GM18507 (cell line): ENCODE results near the gene GPANK1.
A peak's percentile ranks its signal among the peaks of the same experiment; 100 is the strongest.

Experiments
- DNase-seq: peaks from one replicate; pipeline ENCODE4 v3.0.0; 2011; ENCODE audit warnings: low read depth; ENCODE audit not compliant: insufficient read length; ENCODE audit errors: extremely low spot score
- FAIRE-seq: peaks from 2 replicates; lab custom pipeline; 2011; peaks lifted over from hg19 to GRCh38; lab: Jason Lieb, UNC

The GPANK1 gene

DNA sequence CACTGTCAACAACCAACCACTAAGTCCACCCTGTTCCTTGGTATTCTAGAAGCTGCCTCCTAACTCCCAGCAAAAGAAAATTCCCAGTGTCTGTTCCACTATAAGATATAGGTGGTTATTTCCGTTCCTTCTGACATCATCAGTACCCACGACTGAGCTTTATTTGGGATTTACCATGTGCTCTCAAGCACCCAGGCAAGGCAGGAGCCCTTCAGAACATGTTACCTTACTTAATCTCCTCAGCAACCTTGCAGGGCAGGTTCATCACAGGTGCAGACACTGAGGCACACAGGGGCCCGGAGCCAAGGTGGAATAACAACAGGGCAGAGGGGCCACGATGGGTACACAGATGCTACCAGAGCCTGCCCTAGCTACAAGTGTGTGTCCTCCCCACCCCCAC lies 27.6 kb upstream of the GPANK1 start:
- FAIRE-seq (no peak), DNase-seq (no peak)

DNA sequence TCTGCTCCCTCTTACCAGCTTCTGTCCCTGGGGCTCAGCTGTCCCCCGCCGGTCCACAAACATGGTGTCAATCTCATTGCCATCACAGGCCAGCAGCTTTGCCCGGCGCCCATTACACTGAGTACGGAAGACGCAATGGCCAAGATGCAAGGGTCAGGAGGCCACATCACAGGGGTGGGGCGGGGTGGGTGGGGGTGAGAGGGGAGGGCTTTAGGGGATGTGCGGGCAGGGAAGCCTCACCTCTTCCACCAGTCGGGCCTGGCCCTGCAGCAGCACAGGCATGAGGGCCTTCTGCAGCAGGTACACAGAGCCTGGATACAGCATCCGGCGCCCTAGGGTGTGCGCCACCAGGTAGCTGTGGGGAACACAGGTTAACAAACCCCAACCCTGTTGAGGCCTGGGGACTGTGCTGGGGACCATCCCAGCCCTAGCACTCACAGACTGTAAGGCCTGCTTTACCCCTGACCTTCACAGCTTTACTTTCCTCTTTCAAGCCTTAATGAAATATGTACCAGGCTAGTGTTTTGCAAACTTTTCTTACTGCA lies 26.8 kb upstream of the GPANK1 start:
- DNase-seq (no peak), FAIRE-seq (no peak)

DNA sequence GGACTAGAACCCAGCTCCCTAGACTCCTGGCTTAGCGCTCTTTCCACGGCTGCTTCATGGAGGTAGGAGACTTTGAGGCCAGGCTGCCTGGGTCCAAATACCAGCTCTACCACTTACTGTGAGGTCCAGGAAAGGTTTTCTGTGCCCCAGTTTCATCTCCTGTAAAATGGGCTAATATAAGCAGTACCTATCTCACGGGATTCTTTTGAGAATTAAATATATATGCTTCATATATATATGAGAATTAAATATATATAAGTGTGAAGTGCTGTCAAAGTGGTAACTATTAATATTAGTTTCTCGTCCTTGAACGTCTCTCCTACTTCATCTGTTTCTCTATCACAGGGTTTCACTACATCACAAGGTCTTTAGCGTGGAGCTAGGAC lies 26.3 kb upstream of the GPANK1 start:
- FAIRE-seq = no peak
- no peak for DNase-seq

DNA sequence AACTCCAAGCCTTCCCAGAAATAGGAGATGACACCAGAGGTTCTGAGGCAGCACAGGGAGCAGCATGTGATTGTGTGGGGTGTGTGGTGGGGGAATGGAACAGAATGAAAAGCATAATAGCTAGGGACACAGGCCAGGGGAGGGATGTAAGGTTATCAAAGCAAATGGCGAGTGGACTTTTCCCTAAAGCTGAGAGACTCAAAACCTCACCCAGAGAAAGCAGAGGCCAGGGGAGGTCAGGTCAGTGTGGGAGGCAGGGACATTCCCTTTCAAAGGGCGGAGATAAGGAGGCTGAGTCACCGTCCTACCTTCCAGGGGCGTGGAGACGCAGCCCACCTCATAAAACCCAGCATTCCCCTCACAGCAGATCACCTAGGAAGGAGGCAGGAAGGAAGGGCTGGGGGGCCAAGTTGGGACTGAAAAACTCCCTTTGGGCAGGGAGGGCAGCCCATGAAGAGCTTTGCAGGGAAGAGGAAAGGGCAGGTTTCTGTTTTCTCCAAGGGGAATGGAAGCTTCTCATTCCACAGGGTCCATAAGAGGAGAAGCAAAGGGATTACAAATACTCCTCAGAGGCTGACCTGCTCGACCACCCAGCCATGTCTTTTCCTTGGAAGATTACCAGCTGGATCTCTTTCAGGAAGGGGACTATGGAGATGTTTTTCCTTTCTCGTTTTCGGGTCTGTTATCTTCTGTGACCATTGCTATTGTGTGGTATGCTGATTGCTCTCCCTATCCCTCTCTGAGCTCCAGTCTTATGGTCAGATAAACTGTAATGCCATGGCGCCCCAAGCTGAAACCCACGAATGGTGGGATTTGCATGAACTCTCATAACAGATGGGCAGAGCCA lies 25.7 kb upstream of the GPANK1 start:
- FAIRE-seq (no peak), DNase-seq (no peak)

DNA sequence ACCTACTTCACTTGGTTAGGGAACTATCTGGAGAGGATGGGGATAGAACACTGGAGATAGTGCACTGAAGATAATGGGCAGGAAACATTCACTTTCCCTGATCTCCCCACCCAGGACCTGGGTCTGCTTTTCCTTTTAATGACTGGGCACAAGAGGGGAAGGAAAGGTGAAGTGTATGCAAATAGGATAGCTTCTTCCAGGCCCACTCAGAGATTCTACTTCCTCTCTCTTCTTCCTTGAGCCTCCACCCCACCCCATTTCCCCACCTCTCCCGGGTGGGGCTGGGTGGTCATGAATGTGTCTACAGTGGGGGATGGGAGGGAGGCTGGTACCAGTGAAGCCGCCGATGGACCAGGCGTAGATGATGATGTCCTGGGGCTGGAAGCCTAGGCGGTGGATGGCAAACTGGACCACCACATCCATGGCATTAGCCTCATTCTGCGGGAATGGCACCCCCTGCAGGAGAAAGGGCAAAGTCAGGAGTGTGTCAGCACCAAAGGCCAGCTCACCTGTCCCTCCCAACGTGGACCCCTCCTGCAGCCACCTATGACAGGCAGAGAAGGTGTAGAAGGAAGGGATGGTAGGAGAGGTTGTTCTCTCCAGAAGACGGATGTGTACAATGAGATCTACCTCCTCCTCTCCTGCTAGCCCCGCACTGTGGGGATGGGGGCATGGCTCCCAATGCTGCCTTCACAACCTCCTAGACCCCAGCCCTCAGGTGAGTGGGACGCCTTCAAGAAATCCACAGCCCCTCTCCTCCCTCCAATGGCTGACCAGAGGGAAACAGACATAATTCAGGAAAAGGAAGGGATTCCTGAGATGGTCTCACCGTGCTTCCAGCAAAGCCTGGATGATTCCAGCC lies 24.7 kb upstream of the GPANK1 start:
- DNase-seq = no peak
- FAIRE-seq = no peak

DNA sequence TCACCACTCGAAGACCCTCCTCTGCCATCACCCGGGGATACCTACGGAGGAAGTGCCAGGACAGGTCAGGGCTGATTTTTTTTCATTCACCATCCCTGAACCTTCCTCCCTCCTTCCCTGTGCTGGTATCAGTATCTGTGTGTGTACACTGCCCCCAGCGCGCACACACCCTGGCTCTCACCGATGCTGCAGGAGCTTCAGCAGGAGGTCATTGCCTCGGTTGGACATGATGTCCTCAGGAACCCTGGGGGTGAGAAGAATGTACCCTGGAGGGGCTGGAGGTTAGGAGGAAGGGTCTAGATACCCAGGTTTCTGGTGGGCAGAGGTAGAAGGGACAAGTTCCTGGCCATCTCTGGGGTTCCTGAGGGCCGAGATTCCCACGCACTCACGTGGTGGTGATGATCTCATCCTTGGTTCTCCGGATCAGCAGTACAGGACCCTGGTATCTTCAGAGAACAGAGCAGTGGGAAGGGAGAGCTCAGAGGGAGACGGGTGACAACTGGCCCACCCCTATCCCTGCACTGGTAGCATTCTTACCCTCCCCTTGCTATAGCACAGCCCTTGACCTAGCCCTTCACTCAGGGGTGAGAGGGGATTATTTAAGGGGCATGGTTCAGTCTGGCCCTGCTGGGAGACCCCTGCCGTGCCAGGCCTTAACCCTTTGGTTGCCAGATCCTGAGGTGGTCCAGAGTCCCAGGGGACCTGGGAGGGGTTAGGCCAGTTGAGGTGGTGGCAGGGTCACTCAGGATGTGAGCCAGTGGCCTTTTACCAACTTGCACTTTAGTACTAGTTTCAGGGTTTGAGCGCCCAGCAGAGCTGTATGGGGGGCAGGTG lies 23.3 kb upstream of the GPANK1 start:
- FAIRE-seq = no peak

DNA sequence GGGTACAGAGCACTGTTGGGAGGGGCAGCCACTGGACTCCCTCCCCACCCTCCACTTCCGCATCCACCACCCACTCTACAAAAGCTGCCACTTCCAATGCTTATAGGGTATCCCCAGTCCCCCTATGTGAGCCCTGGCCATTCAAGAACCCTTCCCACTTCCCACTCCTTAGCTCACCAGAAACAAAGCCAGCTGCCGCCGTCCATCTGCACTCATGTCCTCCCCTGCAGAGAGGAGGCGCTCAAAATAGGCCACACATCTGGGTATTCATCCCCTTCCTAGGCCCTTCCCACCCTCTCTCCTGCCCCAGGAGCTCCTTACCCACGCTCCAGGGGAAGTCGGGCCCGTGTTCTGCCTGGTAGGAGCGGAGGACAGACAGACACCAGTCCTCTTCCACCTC lies 22.5 kb upstream of the GPANK1 start:
- FAIRE-seq = no peak
- DNase-seq = no peak

More for the DNA sequence above, 23.3 kb upstream of the GPANK1 start:
- no peak for DNase-seq

DNA sequence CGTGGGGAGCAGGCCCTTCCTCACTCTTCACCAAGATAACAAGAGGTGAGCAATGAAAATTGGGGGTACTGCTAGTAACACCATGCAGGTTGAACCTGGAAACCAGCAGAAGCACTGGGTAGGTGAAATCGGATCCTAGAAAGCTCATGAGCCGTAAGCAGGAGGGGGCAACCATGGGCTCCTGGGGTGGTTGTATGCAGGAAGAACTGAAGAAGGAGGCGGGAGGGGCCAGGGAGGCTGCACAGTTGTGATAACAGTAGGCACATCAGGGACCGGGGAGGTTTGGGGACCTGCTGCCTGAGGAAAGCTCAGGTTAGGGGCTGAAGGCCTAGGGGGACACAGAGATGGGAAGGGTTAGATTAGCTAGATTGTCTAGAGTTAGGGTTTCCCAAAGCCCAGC lies 21.7 kb upstream of the GPANK1 start:
- DNase-seq (no peak), FAIRE-seq (no peak)

DNA sequence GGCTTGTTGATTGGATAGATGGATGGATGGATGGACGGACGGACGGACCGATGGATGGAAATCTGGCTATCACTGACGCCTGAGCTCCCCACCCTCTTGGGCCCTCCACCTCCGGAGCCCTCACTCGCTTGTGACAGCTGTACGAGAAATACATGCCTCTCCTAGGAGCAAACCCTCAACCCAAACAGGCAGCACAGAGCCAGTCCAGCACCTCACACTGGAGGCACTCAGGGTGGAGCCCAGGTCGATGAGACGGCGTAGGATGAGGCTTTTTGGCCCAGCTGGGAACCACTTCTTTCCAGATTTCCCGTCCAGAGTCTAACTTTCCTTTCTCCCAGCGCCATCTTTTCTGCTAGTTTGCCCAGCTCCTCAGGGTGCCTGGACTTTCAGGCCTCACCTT lies 18.8 kb upstream of the GPANK1 start:
- DNase-seq (no peak), FAIRE-seq (no peak)

DNA sequence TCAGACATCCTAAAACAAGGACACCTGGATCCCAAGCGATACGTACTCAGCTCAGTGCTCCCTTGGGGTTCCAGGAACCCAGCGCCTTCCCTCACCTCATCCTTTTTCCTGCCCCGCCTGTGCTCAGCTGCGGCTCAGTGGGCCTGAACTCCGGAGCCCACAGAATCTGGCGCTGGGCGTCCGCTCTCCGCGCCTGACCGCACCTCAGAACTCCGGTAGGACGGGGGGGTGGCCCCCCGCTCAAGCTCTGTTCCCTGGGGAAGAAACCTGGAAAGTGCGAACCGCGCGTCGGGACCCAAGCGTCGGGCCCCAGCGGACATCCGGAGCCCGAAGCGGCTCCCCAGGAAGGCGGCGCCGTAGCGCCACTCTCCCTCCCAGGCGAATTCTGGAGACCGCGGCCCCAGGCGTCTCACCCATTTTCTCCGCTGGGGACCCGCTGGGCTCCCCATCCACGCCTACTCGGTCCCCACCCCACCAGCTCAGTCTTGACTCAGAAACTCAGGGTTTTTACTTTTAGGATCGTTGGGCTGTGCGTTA lies 16.4 kb upstream of the GPANK1 start:
- no peak for DNase-seq
- FAIRE-seq = peak; percentile 50

DNA sequence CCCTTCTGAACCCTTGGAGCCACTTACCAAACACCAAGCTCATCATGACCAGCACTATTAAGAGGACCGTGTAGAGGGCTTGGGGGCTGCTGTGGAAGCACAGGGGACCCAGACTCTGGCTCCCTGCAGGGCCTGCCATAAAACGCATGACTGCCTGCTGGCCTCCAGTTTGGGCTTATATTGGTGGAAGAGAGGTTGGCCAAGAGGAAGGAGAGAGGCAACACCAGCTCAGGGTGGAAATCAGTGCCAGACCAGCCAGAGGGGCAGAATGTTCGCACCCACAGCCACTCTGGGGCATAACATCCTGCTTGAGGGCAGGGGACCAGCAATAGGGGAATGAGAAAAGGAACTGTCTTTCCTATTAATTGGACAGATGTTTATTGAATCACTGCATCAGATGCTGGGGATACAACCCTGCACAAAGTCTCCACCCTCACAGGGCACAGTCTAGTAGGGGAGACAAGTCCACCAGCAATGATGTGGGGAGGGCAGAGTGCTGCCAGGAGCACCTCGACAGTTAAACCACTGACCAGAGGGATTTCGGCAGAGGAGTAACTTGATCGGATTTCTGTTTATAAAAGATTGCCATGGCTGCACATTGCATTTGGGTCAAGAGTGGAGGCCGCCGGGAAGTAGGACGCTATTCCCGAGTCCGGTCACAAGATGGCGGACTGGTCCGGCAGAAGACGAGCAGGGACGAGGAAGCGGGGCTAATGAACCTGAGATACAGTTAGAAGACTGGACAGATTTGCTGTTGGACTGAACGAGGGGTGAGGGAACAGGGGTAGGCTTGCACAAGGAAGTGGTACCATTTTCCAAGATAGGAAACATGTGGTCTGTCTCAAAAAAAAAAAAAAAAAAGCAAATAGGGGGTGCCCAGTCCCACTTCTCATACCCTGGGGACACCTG lies 15.7 kb upstream of the GPANK1 start, which contains the start of gene LY6G5C:
Gene LY6G5C (minus strand): TSS at position 842 of the 909 bp plus-strand sequence. CDS start 694 bp downstream, at position 148.
- DNase-seq = peak; percentile 60
- peak; percentile 87 for FAIRE-seq

DNA sequence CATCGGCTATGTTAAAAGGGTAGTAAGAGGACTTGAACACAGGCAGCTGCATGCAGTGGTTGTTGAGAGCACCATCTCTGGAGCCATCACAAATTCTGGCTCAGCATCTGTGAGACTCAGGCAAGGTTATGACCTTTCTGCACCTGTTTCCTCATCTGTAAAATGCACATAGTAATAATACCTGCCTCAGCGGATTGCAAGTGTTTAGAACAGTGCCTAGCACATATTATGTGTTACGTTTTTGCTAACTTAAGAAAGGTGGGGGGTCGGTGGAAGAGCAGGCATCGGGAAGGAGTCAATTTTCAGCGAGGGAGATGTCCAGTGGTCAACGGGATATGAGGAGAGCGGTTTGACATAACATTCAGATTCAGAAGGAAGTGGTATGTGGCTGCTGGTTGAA lies 13.2 kb upstream of the GPANK1 start:
- FAIRE-seq = no peak
- no peak for DNase-seq

DNA sequence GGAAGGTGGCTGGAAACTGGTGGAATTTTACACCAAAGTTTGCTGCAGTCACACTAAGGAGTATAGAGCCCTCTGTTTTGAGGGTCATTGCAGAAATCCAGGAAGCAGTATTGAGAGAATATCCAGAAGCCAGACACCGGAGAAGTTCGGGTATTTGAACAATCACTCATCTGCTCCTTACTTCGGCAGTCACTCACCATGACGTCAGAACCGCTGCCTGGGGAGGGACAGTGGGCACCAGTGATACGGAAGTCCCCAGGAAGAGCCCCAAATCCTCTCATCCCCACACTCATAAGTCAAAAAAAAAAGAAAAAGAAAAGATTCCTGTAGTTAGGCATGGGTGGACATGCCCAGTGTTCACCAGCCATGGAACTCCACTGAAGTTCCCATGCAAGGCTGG lies 12.1 kb upstream of the GPANK1 start:
- FAIRE-seq (no peak), DNase-seq (no peak)

DNA sequence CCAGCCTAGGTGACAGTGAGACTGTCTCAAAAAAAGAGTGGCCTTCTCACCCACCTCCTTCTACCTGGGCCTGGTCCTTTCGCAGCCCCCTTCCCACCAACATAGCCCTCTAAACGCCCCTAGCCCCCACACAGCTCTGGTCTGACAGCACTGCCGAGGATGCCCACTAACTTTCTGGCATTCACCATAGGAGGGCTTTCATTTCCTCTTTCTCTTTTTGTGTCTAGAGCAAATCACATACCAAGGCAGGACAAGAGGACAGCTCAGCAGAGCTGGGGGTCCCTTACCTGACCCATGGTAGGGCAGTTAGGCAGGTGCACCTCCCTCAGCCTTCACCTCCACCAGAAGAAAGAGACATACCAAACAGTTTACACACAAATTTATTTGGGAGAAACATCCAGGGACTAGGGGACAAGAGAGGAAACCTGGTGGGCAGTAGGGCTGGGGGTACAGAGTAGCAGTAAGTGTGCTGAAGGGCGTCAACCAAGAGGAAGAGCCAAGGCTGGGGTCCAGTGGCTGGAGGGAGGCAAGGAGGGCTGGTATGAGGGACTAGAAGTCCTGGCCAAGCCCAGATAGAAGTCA lies 11.6 kb upstream of the GPANK1 start:
- FAIRE-seq (no peak), DNase-seq (no peak)

DNA sequence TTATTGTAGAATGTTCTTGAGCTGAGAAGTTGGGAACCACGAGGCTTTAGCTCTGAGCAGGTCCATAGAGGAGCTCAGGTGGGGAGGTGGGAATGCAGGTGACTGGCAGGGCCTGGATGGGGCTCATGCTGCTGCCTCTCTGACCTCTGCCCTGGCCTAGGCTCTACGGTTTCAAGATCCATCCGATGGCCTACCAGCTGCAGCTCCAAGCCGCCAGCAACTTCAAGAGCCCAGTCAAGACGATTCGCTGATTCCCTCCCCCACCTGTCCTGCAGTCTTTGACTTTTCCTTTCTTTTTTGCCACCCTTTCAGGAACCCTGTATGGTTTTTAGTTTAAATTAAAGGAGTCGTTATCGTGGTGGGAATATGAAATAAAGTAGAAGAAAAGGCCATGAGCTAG lies 4.9 kb upstream of the GPANK1 start, which contains the start of gene LY6G5B:
Gene LY6G5B (plus strand): TSS at position 301 of the 400 bp plus-strand sequence. CDS start 975 bp downstream, outside the sequence.
- DNase-seq (no peak), FAIRE-seq (no peak)

DNA sequence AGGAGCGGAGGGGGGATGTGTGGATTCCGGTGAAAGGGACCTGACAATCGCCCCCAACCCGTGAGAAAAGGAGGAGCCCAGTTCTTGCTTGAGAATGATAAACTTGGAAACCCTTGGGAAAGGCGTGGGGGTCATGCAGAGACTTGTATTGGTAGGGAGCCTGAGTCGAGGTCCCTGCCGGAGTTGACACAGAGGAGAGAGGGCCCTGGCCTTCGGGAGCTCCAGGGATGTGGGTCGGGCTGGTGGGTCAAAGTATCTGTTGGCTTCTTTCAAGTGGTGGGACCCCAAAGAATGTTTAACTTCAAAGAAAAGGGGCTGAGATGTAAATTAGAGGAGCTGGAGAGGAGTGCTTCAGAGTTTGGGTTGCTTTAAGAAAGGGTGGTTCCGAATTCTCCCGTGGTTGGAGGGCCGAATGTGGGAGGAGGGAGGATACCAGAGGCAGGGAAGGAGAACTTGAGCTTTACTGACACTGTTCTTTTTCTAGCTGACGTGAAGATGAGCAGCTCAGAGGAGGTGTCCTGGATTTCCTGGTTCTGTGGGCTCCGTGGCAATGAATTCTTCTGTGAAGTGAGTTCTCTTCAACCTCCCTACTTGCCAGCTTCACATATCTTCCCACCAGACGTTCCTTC lies 1.7 kb upstream of the GPANK1 start:
- FAIRE-seq (no peak), DNase-seq (no peak)
